Measurements from ENCODE around the gene TMEM106C.

Gene TMEM106C, protein sequence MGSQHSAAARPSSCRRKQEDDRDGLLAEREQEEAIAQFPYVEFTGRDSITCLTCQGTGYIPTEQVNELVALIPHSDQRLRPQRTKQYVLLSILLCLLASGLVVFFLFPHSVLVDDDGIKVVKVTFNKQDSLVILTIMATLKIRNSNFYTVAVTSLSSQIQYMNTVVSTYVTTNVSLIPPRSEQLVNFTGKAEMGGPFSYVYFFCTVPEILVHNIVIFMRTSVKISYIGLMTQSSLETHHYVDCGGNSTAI

DNA sequence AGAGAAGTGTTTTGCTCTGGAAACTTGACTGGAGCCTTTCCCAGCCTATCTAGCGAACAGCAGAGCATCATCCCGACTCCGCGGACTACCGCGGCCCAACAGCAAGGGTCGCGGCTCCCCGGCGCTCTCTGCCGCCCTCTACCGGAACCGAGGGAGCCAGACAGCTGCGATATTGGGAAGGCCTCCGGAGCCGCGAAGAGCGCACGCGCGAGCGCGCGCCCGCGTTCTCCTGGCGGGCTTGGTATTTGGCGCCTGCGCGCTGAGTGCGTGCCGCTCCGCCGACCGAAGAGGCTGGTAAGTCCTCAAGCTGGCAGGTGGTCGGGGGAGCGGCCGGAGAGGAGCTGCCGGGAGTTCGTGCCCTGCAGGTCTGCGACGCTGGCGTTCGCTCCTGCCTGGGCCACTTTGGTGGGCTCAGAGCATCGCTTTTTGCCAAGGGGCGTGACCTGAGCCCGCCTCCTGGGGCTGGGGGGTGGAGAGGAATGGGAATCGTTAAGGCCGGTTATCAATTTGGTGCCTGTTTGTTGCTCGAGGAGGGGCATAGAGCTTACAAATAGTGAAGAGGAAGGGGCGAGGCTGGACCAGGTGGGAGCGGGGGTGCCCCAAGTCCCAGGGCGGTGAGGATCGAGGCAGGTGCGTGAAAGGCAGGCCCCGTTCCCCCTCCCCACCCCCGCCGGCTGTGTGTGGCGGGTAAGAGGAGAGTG, at the start of gene TMEM106C:
TSS of gene TMEM106C (plus strand) at position 257 of the 701 bp plus-strand sequence. CDS start 641 bp downstream, outside the sequence.
- peak; percentile 92 for DNase-seq

DNA sequence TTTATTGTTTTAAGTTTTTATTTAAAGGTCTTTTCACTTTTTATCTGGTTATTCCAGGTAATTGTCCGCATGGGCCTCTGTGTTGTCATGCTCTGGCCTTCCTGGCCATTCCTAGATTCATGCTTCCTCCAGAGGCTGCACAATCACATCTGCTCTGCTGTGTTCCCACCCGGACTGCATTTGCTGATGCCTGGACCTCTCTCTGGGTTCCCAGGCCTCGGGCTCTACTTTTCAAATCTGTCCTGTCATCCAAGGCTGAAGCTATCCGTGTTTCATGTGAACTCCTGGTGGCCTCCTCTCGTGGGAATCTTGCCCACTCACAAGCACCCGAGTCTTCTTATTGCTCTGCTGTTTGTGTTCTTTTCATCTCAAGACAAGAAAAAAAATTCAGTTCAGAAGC, 42.5 kb upstream of the TMEM106C start:
- no peak for DNase-seq

DNA sequence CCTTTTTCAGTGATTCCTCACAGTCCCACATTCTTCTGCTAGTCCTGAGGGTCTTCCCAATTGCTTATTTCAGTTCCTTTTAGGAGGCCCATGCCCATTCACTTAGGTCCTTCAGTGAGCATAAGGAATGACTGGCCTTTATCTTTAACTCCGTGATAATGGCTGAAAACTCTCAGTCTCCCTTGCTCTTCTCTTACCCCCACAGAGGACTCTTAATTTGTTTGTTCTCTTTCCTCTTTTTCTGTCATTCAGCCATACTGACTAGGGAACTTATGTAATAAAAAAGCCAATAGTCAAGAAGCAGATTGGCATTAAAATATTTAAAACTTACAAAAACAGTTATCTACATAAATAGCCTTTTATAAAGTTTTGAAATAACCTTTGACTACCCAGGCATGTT, 41.5 kb upstream of the TMEM106C start:
- DNase-seq, result no peak

DNA sequence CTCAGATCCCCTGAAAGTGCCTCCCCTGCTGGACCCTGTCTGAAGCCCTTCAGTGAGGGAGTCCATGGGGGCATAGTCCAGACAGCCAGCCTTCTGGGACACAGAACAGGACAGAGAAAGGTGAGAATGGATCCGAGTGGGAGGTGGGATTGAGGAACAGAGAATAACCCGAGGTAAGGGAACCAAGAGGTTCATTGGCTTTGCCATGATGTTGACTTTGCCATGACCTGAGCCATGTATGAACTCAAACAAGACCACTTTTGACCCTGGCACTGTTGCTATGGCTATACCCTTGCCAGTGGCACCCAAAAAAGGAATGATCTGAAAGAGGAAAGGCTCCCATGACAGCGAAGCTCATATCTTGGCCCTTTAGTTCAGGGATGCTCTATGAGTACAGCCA, 36.0 kb upstream of the TMEM106C start:
- DNase-seq, result no peak

DNA sequence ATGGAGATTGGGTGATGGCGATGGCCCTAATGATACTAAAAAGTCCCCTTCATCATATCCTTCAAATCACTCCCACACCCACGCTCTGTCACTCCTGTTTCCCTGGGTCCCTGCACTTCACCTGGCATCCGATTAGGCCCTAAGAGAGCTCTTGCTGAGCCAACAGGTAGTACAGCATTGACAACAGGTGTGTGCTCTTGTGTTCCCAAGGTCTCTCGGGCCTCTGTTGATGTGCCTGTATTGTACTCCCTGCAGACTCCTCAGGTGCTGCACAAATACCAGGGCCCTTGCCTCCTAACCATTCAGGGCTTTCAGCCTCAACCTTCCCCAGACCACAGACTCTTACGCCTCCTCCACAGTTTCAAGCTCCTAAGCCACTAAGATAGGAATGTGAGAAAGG, 32.8 kb upstream of the TMEM106C start:
- DNase-seq, result no peak

DNA sequence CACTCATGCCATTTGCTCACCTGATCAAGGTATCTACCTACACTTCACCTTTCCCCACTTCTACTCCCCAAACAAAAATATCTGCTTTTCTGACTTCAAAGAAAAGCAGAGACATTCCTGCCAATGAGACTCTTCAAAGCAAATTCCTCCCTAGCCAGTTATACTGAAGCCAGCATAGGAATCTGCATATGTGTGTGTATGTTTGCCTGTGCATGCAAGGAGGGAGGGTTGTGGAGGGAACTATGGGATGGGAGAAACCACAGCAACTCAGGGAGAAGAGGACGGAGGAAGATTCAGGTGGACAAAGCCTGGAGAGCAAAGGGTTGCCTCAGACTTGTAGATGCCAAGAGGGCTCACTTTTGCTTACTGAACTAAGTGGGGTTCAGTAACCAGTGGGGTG, 32.2 kb upstream of the TMEM106C start:
- no peak for DNase-seq

DNA sequence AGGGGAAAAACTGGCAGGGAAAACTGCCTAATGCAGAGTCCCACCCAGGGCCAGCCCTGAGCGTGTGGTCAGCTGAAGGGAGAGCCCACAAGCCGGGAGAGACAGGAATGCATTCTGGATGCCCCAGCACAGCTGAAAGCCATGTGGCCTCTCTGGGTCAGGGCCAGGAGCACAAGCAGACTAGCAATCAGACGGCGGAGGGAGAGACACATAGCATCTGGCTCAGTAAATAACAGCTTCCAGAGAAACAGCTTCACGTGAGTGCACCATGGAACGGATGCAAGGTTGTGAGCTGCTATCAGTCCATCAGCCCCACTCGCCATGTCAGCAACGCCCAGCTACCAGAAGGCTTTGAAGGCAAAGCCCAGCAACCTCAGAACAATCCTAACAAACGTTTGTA, 28.2 kb upstream of the TMEM106C start:
- no peak for DNase-seq

DNA sequence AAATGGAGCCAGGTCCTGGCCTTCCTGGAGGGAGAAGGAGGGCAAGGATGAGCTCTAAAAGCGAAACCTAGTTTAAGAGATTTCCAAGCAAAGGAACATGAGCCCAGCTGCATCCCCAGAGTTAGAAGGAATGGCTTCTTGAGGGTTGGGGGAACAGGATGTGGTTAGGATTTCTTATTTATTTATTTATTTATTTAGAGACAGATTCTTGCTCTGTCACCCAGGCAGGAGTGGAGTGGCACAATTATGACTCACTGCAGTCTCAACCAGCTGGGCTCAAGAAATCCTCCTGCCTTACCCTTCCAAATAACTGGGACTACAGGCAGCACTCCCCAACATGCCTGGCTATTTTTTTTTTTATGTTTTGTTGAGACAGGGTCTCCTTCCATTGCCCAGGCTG, 25.3 kb upstream of the TMEM106C start:
- no peak for DNase-seq

DNA sequence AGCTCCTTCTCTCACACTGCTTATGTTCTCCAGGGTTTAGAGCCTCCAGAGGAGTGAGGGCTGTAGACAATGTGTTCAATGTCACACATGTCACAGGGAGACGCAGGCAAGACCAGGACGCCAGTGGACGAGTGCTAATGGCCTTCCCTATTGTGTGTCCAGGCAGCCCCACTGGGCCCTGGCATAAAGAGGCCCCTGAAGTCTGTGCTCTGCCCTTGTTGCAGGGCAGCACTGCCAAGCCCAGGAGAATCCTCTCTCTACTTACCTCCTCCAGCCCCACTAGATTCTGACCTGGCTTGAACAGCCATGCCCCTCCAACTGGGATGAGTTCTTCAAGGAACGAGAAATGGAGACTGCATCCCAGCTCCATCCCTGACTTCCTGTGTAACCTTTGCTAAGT, 24.8 kb upstream of the TMEM106C start:
- DNase-seq, result no peak

DNA sequence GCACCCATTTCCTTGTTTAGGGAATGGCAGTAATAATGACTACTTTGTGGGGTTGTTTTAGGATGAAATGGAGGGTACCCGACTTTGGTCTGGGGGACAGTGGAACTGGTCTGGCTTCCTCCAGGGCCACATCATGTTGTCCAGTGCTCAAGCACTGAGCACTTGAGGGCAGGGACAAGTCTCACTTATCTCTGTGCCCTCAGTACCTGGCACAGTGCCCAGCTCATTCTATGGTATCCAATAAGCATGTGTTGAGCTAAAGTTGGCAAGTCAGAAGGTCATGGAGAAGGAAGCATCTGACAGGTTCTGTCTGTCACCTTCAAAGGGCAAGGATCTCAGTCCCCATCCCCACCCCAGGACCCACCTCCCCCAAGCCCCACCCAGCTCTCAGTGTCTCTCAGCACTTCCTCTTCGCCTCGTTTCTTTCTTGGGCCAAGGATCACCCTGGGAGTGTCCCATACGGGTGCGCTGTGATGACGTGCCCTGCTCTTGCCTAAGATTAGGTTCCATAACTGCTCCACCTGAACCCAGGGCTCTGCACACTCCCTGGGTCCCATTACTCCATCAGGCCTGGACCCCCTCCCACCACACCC, 24.3 kb upstream of the TMEM106C start:
- DNase-seq, result no peak

DNA sequence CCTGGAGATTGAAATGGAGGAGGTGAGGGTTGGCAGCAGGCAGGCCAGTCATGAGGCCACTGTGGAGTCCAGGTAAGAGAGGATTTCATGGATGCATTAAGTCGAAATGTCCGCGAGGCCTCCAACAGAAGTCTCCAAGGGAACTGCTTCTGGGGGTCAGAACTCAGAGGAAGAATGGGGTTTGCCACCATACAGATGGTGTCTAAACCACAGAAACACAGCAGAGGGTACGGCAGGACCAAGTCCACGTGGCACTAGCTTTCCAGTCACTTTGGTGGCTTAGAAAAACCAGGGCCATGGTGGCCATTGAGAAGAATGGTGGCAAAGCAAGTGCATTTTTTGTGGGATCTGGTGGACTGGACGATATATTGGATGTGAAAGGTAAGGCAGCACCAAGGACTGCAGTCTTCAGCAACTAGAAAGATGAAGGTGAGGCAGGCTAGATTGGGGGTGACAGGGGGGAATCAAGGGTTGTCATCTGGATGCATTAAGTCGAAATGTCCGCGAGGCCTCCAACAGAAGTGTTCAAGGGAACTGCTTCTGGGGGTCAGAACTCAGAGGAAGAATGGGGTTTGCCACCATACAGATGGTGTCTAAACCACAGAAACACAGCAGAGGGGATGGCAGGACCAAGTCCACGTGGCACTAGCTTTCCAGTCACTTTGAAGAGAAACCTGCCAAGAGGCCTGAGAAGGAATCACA, 22.5 kb upstream of the TMEM106C start:
- no peak for DNase-seq

DNA sequence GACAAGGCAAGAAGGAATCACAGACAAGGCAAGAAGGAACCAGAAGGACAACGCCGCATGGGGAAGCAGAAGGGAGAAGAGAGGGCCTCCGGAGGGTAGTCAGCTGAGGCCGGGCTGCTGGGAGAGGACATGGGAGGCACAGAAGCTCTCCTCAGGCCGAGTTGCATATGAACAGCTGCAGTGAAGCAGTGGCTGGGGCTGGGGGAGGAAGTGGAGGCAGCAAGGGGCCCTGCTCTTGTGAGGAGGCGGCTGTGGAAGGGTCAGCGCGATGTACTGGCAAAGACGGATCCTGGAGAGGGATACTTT, 22.0 kb upstream of the TMEM106C start:
- no peak for DNase-seq

DNA sequence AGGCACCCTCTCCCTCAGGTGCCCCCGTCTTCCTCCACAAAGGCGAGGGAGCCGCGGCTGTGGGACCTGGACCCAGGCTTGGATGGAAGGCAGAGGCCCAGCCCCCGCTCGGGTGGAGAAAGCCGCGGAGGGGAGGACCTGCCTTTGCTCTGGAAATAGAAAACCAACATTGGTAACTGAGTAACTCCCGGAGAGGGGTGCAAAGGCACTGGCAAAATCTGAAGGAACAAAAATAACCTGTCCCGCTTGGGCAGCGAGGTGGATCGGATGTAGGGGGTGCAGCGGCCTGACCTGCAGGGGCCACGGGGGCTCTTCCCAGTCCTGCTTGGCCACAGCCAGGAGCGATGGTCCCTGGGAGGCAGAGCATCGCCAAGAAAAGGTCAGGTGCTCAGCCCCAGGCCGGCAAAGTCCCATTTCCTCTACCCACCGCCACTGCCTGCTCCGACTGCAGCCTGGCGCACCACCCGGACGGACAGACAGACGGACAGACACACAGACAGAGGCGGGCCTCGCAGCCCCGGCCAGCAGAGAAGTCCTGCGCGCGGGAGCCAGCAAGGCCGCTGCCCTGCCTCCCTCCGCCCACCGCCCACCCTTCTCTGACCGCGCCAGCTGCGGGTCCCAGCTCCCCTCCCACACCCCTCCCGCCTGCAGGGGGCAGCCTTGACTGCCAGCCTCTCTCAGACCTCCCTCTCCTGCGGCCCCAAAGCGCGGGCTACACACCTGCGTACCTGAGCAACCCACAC, 21.4 kb upstream of the TMEM106C start:
- no peak for DNase-seq

DNA sequence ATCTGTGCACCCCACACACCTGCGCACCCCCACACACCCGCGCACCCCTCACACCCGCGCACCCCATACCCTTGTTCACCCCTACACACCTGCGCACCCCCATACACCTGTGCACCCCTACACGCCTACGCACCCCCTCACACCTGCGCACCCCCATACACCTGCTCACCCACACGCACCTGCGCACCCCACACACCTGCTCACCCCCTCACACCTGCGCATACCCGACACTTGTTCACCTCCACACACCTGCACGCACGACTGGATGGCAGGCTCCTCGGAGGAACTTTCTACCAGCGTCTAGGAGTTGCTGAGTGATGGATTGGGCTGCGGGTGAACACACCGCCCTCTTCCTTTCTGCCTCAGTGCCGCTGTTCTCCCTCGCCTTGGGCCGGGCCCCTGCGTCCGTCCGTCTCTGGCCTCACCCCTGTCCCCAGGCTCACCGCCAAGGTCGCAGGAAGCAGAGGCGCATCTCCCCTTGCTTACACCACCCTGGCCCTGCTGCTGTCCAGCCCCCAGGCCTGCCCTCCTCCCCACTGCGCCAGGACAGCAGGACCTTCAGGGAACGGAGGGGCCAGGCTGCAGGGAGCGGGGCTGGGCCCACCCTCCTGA, 20.7 kb upstream of the TMEM106C start:
- DNase-seq, result no peak

DNA sequence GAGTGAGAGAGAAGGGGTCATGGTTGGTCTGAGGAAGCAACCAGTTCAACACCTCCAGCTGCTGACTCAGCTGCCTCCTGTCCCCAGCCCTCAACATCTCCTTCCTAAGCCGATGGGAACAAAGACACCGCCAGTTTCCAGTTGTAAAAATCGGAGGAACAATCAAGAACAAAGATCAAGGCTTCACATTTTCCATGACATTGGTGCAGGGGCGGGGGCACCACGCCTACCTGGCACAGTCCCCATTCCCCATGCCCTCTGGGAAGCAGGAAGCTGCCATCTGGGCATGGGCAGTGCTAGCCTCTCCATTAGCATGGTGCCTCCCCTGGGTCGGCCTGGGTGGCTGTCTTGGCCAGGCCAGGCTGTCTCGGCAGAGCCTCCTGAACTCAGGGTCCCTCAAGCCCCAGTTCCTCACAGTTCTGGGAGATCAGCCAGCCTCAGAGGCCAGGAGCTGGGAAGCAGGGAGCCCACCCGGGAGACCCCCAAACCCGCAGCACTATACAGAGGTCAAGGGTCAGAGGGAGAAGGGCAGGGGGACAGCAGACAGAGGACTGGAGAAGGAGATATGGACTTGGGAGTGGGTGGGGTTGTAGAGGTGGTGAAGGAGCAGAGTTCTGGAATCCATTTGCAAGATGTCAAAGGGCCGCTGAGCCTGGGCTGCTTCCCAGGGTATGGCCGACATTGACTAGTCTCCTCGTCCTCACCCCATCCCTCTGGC, 19.6 kb upstream of the TMEM106C start:
- DNase-seq, result no peak

DNA sequence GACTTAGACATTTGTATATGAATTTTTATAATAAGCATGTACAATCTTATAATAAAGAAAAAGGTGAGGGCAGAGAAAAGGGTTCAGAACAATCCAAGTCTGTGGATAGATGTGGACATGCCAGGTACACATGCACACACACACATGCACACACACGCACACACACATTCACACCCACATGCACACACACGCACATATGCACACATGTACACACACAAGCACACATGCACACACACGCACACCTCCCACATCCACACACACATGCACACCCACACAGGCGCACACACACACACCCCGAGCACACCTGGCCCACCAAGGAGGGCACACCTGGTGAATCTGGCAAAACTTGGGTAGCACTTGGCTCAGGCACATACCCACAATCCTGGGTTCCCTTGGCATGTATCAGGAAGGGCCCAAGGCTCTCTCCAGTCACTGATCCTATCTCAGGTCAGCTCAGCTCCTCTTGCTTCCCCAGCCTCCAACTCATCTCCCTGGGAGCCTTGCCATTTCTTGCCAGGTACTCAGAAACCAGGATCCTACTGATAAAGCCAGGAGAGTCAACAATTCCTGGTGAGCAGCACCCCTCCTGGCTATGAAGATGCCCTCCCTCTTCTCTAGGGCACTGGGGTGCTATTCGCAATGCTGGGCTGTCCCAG, 18.6 kb upstream of the TMEM106C start:
- no peak for DNase-seq

DNA sequence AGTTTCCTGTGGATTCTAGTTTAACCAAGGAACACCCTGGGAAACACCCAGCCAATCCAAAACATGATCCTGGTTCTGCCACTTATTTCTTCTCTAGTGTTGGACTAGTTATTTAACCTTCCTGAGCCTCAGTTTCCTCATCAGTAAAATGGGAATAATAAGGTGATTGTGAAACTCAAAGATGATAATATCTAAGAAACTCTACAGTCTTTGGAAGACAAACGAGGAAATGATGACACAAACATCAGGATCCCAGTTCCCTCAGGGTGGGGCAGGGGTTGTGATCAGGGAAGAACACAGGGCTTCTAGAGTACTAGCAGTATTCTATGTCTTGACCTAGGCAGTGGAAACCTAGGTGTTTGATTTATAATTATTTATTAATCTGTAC, 18.1 kb upstream of the TMEM106C start:
- no peak for DNase-seq

DNA sequence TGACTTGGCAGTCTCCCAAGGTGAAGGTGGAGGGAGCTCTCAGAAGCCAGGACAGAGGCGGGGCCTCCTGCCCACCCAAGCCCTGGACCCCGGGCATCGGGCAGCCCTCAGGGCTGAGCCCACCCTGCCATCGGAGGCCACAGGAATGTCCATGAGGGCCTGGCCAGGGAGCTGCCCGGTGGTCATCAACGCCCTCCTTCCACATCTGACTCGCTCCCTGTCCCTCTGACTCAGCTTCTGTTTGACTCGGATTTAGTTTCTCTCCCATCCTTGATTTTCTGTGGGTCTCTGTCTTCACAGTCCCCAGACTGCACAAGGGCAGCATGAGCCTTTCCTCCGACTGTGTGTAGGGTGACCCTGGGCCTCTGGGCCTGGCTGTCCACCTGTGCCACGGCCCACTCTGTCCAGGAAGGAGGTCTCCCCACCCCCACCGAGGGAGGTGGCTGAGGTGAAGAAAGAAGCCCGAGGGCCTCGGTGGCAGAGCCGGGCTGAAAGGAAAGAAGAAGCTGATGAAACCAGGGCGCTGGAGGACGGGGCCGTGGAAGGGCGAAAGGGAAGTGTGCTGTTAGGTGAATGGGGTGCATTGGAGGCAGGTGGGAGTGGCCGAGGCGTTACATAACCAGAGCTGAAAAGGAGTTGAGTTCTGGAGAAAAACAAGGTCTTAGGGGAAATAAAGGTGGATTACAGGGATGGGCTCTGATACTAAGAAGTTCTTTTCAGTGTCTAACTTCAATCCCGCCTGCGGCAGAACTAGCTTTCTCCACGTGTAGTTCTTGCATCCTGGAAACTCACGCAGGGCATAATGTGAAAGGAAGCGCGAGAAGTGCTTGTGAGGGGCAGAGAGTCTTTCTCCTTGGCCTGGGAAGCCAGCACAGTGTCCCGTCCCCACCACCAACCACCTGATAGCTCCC, 16.7 kb upstream of the TMEM106C start:
- no peak for DNase-seq

DNA sequence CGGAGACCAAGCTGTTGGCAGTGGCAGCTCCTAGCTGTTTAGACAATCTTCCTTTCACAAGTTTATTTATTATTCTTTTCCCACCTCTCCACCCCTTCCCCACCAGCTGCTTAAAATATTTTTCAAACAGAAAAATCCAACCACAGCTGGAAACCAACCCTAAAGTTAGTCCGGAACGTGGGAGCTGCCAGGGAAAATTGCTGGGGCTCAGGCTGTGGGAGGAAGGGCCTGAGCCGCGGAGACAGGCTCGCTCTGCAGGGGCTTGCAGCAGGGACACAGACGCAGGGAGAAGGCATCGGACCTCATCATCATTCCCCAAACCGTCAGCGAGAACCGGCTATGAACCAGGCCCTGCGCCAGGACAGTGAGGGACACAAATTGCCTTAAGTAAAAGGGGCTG, 16.1 kb upstream of the TMEM106C start:
- DNase-seq, result no peak
